Aorta (tissue), 5 donors: ENCODE data around the gene ODAM. TPM values are rescaled to one million over a fixed set of nuclear protein-coding genes. Genes with fewer than 3 reads are reported as not detected.
"Not testable (repeated sequence)": the region's sequence is repeated elsewhere in the genome, so short reads cannot be mapped to it uniquely, and the experiment has no call there.

Experiments used
- ATAC-seq: fragments of 200-7000 bp; cut with Tn5 transposase; one replicate; pipeline ENCODE4 v1.9.1; 2022; ENCODE audit warnings: moderate library complexity; ENCODE audit not compliant: low FRiP score
- DNase-seq, 2 donors: peaks; one replicate each; pipeline ENCODE4 v3.0.0-alpha.2; 2020
- H3K27ac ChIP-seq, 2 donors: one replicate each; pipeline ENCODE4 v1.5.1; 2013; ENCODE audit warnings: low read length in 2 of 2, mild to moderate bottlenecking in 2 of 2, moderate library complexity in 2 of 2, control low read depth in 1 of 2, inconsistent platforms in 1 of 2, low read depth in 1 of 2
- H3K27me3 ChIP-seq, 2 donors: one replicate each; pipeline ENCODE4 v1.6.1; 2013; ENCODE audit warnings: control low read depth in 1 of 2, low read length in 1 of 2, mild to moderate bottlenecking in 1 of 2, moderate library complexity in 1 of 2; ENCODE audit not compliant: insufficient read depth in 2 of 2, control insufficient read depth in 1 of 2
- H3K36me3 ChIP-seq, 2 donors: one replicate each; pipeline ENCODE4 v1.6.1; 2013; ENCODE audit warnings: control low read depth in 1 of 2, low read length in 1 of 2, mild to moderate bottlenecking in 1 of 2; ENCODE audit not compliant: insufficient read depth in 2 of 2, control insufficient read depth in 1 of 2
- H3K4me1 ChIP-seq, 2 donors: one replicate each; pipeline ENCODE4 v1.6.1; 2013; ENCODE audit warnings: low read length in 2 of 2, control low read depth in 1 of 2, mild to moderate bottlenecking in 1 of 2, moderate library complexity in 1 of 2; ENCODE audit not compliant: insufficient read depth in 2 of 2, control insufficient read depth in 1 of 2
- H3K4me3 ChIP-seq, 2 donors: one replicate each; pipeline ENCODE4 v1.5.1; 2013; ENCODE audit warnings: low read length in 2 of 2, control low read depth in 1 of 2, mild to moderate bottlenecking in 1 of 2
- H3K9me3 ChIP-seq: one replicate; pipeline ENCODE4 v1.6.1; 2013; ENCODE audit warnings: mild to moderate bottlenecking, low read length; ENCODE audit not compliant: control insufficient read depth
- WGBS, 2 donors: extraction: QIAGEN DNeasy Blood & Tissue Kit; methylation state at CpG; one replicate each; pipeline ENCODE4 v1.1.7; 2013; 5-methylcytosine and 5-hydroxymethylcytosine counted together
- intact Hi-C, 2 donors: fragments of 100-400 bp; cut with DNase I; formaldehyde crosslinking; loops; one replicate each; pipeline versions ENCODE4 v1.14.2 to v1.15.0; 2022
- polyA plus RNA-seq, 2 donors: library from polyadenylated mRNA; stranded (reverse); fragments of 200-250 nt; gene quantifications; one replicate each; pipeline ENCODE4 v1.2.3, GENCODE V29; 2013
- total RNA-seq, 2 donors: library from RNA; stranded (reverse); fragmentation: NEBNext Ultra II Directional; extraction: Animal tissue kit (Norgen Biotek cat#: 25700); gene quantifications; one replicate each; pipeline ENCODE4 v1.2.1, GENCODE V29; 2021
- donor health status: healthy with polysubstance abuse.
- donor health status: Bipolar disorder and iron deficiency.
- donor health status: DM: no; HTN: no; CAD: no.
- donor health status: DM: no; HTN: no; CAD: no.
- donor health status: DM: yes; HTN: yes; CAD: no.

The ODAM gene
- total and polyA plus RNA-seq, 4 donors = not detected

- H3K36me3 ChIP-seq = no peaks in the 10 kb centered on the region
- whole genome bisulfite sequencing, 2 donors = 24 to 42% methylated on average over 1 of the region's 1 CpG
- H3K27me3 ChIP-seq = no peaks in the 10 kb centered on the region
- no peaks in the 10 kb centered on the region for H3K9me3 ChIP-seq
- H3K4me3 ChIP-seq = no peak overlapping the region
- no peak overlapping the region for H3K27ac ChIP-seq
- intact Hi-C loops = no loop called here
- H3K4me1 ChIP-seq = no peaks in the 10 kb centered on the region
- DNase-seq (no peak), ATAC-seq (no peak)
Measured at GRCh38 chr4:70203601-70204000, 8.1 kb downstream of the ODAM start.

GRCh38 chr4:70212752-70213151 lies 17.2 kb downstream of the ODAM start:
- intact Hi-C loops, H3K27ac ChIP-seq, H3K27me3 ChIP-seq, H3K4me3 ChIP-seq, DNase-seq, H3K4me1 ChIP-seq, ATAC-seq, H3K9me3 ChIP-seq, H3K36me3 ChIP-seq: not testable (repeated sequence)
- WGBS, 2 donors = 62 to 70% methylated on average over 4 of the region's 4 CpGs

GRCh38 chr4:70216109-70216508 lies 20.6 kb downstream of the ODAM start:
- H3K9me3 ChIP-seq, H3K27ac ChIP-seq, H3K27me3 ChIP-seq, H3K4me1 ChIP-seq, DNase-seq, H3K4me3 ChIP-seq, ATAC-seq, intact Hi-C loops, H3K36me3 ChIP-seq: not testable (repeated sequence)

DNA sequence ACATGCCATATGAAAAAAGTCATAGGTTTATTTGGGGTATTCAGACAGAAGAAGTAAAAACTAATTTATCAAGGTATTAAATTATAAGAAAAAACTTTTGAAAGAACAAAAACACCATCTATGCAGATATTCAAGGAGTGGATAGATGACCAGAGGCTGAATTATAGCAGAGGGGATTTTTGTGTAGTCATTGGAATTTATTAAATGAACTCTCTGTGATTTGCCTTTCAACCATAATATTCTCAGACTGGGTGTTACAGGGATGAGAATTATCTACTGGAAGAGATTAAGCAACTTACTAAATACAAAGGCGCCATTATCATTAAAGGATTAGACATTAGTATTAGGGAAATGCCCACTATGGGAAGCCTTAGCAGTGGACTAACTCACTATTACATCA lies 21.0 kb downstream of the ODAM start:
- H3K27me3 ChIP-seq = not testable (repeated sequence)

GRCh38 chr4:70221389-70221788 lies 25.9 kb downstream of the ODAM start:
- 93 to 96% methylated on average over 3 of the region's 3 CpGs for whole genome bisulfite sequencing, 2 donors
- ATAC-seq, H3K4me1 ChIP-seq, H3K27me3 ChIP-seq, H3K9me3 ChIP-seq, H3K4me3 ChIP-seq, H3K27ac ChIP-seq, intact Hi-C loops, H3K36me3 ChIP-seq, DNase-seq: not testable (repeated sequence)

More for the DNA sequence above, 21.0 kb downstream of the ODAM start:
- H3K27ac ChIP-seq, H3K36me3 ChIP-seq, intact Hi-C loops, H3K4me3 ChIP-seq, ATAC-seq, H3K9me3 ChIP-seq, DNase-seq, H3K4me1 ChIP-seq: not testable (repeated sequence)
- 94 to 97% methylated on average over 1 of the region's 1 CpG for WGBS, 2 donors

GRCh38 chr4:70221818-70222217 lies 26.3 kb downstream of the ODAM start:
- intact Hi-C loops, DNase-seq, ATAC-seq: not testable (repeated sequence)

DNA sequence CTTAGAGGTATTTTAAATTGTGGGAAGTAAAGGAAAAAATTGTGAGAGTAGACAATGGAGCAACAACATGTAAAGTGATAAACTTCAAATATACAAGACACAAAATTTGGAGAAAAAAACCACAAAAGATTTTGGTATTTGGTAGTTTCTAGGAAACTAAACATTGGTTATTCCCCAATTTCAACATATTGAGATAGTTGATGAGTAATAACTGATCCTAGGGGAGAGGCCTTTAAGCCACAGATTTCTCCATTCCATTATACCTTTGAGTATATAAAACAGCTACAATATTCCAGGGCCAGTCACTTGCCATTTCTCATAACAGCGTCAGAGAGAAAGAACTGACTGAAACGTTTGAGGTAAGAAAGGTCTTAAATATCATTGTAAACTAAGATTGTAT lies 30.3 kb downstream of the ODAM start, which contains the start of gene FDCSP:
Gene FDCSP, plus strand, starts transcription at position 301 of the 400 bp plus-strand sequence. CDS start 5,071 bp downstream, outside the sequence.
- 62 to 70% methylated on average over 2 of the region's 2 CpGs for WGBS, 2 donors
- ATAC-seq (no peak), DNase-seq (no peak)
- Histone ChIP-seq H3K27me3 (no peaks in the 10 kb centered on the region), H3K9me3 (no peaks in the 10 kb centered on the region), H3K36me3 (no peaks in the 10 kb centered on the region), H3K27ac (no peak within 1 kb of the TSS), H3K4me1 (no peaks in the 10 kb centered on the region), H3K4me3 (no peak within 1 kb of the TSS)
- intact Hi-C loops = no loop called here

More at GRCh38 chr4:70221818-70222217, 26.3 kb downstream of the ODAM start:
- not testable (repeated sequence) for H3K4me1 ChIP-seq, H3K9me3 ChIP-seq, H3K27me3 ChIP-seq, H3K4me3 ChIP-seq, H3K36me3 ChIP-seq, H3K27ac ChIP-seq

GRCh38 chr4:70236125-70236524 lies 40.6 kb downstream of the ODAM start:
- ATAC-seq (no peak), DNase-seq (no peak)
- Histone ChIP-seq H3K27ac (no peak overlapping the region), H3K4me3 (no peak overlapping the region), H3K36me3 (no peaks in the 10 kb centered on the region), H3K9me3 (no peaks in the 10 kb centered on the region), H3K4me1 (peaks cover 2 to 7% of the 10 kb centered on the region in 2 donors), H3K27me3 (no peaks in the 10 kb centered on the region)
- intact Hi-C loops = no loop called here
- 29 to 98% methylated on average over 1 of the region's 1 CpG for WGBS, 2 donors

DNA sequence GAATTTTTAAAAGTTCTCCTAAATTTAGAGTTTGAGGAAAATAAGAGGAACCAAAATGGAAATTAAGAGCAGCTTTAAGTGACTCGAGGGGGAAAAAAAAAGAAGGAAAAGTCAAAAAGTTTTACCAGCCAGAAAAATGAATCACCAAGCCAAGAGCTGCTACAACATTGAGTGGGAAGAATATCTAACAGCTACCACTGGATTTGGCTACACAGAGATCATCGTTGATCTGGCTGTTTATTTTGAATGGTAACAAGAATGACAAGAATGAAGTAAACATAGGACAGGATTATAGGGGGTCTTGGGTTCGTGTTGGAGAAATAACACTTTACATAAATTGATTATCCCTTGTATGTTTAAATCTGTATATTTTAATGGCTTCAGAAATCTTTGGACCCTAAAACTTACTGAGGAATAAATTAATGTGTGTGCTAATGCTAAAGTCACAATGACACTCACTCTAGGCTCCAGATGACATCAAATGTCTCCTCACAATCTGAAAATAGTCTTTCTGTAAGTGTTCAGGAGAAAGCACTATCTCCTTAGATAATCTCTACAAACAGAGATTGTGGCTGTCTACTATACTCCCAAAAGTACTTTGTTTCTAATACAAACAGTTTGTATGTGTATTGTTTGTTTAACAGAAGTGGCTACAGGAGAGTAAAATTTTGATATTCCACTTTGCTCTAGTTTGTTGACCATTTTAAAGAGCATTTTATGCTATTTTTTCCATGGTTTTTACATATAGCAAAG lies 43.8 kb downstream of the ODAM start:
- ATAC-seq (no peak), DNase-seq (no peak)
- intact Hi-C loops = no loop called here
- Histone ChIP-seq H3K4me3 (no peak overlapping the region), H3K27ac (no peak overlapping the region), H3K27me3 (no peaks in the 10 kb centered on the region), H3K4me1 (peaks cover 2 to 7% of the 10 kb centered on the region in 2 donors), H3K9me3 (no peaks in the 10 kb centered on the region), H3K36me3 (no peaks in the 10 kb centered on the region)
- 7 to 12% methylated on average over 3 of the region's 3 CpGs for WGBS, 2 donors
